HL-60/S4 treated with phorbol 12-myristate 13-acetate at 8.2 ng/mL for 4 days and 3 days (cell line): Measurements from ENCODE around the gene SNRPB2.

Experiments
- in situ Hi-C: fragments of 300-500 bp; cut with MboI; formaldehyde crosslinking; loops from 2 replicates; pipeline ENCODE4 v1.15.0; 2022; ENCODE audit warnings: low sequenced_read_pairs

SNRPB2 gene

DNA sequence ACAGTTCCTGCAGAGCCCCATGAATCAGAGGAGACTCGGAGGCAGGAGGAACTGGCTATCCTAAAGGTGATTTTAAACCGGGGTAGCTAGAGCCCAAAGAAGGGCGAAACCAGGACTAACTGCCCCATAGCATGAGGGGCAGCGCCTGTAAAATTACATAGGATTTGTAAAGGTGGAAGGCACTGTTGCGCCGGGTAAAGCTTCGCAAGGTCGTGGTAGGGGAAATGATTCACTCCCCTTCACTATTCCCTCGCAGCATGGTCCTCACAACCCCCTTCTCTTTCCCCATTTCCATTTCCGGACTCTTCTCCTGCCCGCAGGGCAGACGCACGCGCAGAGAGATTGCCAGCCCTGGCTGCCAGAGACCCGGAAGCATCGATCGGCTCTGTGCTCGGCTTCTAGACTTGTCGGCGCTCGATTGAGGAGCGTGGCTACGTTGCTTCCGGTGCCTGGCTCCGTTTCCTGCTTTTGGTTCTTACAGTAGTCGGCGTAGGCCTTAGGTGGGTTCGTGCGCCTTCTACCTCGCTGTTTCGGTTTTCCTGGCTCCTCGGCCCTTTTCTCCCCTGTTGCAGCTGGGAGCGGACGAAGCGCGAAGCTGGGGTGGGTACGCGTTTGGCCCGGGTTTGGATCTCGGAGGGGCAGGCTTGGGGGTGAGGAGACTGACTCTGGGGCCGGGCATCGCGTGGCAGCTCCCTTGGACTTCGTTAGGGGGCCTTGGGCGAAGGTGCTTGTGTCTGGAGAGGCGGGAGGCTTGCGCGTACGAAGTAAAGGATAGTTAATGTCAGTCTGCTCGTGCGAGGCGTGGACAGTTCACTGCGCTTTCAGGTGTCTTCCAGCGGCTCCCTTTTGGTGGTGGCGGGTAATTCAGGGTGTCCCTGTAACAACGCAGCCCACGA, at the start of gene SNRPB2:
Gene SNRPB2, plus strand, starts transcription at position 462 of the 896 bp plus-strand sequence. CDS start 1,677 bp downstream, outside the sequence.
- in situ Hi-C loops, result no loop called here

DNA sequence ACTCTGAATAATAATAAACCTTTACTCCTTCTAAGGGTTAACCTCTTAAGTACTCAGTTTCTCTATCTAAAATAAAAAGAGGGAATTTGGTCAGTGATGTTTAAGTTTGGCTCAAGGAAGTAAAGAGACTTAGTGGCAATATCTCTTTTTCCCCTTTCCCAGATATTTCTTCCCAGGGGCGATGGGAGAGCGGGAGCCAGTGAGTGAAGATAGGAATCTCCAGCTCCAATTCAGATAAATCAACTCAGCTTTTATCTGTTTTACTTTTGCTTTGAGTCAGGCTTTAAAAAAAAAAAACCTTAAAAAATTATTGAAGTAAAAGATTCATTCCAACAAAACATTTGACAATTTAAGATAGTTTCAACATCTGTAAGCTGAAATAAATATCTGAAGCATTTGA, 45.4 kb upstream of the SNRPB2 start:
- in situ Hi-C loops, result no loop called here

DNA sequence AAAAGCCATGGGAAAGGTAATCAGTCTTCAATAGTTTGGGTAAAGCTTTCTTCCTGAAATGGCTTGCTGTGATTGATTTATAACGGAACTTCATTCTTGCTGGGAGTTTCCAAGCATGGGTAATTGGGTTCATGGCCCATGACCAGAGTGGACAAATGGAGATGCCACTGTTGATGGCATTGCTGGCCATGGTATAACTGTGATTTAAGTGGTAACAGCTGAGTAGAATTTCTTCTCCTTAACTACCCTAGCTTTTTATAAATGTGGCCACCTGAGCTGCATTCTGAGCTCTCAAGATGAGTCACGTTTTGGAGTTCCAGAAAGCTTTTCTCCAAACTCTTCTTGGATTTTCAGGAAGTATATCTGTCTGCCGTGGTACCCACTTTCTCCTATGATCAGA, 39.9 kb upstream of the SNRPB2 start:
- in situ Hi-C loops, result no loop called here

DNA sequence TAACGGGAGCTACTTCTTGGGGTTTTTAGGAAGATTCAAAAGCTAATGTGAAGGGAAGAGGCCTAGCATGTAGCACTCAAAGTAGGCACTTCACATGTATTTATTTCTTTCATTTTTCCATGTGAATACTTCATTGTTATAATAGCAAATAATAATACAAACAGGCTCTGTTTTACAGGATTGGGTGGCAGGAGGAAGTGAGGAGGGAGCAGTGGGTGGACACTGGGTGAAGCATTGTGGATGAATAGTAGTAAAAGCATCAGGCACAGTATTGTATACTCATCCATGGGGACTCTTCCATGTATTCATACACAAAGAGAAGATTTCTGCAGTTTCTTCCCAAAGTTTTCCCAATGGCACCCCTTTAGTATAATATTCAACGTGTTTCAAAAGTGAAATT, 38.4 kb upstream of the SNRPB2 start:
- in situ Hi-C loops, result no loop called here

DNA sequence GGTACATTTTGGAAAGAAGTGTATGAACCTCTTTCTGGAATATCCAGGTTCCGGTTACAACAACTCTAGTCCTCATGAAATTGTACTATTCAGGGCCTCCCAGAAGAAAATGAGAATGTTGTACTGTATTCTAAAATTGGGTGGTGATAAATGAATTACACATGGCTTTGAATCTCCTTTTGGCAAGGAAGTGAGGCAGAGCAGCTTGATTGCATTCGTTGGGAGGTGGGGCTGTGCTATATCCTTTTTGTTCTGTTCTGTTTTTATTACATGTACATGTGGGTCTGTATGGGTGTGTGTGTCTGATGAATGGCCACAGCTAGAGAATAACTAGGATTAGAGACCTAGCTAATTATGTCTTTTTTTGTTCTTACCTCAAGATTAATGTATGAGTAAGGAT, 37.8 kb upstream of the SNRPB2 start:
- in situ Hi-C loops, result no loop called here

DNA sequence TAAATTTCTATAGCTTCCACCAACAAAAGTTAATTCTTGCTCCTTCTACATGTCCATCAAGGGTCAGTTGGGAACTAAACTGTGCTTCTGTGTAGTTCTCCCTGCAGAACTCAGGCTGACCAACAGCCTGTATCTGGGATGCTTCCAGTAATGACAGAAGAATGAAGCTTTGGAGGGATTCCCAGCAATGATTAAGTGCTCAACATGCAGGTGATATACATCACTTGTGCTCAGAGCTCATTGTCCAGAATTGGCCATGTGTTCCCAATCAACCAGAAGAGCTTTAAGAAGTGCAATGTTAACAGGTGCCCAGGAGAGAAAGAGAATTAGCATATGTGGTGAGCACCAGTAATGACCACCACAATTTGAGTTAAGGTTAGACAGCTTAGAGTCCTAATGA, 37.4 kb upstream of the SNRPB2 start:
- in situ Hi-C loops, result no loop called here

DNA sequence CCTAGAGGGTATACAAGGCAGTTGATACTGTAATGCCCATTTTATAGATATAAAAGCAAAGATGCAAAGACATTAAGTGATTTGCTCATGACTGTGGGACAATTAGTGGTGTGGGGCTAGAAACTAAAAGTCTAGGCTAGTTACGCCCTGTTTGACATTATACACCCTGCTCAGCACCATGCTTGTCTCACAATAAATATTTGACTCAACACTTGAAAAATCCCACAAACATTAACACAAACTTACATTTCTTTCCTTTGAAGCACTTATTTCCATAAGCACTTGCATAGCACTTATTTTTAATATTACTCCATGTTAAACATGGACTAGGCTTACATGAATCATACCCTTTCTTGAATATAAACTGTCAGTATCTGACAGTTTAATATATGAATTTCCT, 36.5 kb upstream of the SNRPB2 start:
- in situ Hi-C loops, result no loop called here

DNA sequence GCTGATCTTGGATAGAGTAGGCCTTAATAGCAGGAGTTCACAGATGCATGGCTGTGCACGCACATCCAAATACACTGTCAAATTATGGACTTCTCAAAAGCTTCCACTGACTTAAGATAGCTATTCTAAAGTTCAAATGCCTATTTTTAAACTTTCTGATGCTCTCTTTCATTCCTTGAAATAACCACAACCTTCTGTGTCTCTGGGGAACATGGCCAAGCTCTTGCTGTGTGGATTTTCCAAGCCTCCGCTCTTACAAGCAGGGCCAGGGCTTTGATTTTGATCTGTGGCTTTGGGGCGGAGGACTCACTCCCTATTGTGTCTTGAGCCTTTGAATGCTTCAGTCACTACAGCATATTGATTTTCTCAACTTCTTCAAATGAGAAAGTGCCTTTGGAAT, 35.7 kb upstream of the SNRPB2 start:
- in situ Hi-C loops, result no loop called here

DNA sequence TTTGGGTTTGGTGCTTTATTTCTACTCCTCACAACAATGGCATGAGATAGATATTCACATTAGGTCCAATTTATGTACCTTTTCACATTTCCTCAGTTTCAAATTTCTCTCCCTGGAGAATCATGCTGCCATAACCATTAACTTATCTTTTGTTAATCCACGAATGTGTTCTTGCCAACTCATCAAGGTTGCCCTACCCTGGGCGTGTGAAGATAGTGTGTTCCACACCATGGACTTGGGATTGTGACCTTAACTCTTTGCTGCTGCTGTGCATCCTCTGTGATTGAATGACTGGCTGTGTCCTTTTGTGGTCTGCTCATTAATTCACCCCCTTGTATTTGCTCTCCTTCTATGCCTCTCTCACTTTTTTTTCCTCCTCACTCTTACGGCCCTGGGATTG, 34.2 kb upstream of the SNRPB2 start:
- in situ Hi-C loops, result no loop called here

DNA sequence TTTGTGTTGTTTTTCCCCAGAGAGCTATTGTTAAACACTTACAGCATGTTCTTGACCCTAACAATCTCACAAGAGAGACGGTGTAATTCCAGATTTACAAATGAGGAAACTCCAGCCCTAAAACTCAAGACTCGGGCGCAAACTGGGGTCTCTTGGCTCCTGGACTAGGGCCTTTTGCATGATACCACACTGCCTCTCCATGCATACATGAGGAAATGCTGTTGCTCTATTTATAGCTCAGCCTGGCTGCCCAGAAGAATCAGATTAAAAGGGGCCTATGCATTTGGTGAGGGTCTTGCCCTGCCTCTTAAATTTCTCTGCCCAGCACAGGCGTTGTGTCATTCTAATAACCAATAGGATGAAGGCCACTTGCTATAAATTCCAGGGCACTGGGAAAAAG, 30.5 kb upstream of the SNRPB2 start:
- in situ Hi-C loops, result no loop called here

DNA sequence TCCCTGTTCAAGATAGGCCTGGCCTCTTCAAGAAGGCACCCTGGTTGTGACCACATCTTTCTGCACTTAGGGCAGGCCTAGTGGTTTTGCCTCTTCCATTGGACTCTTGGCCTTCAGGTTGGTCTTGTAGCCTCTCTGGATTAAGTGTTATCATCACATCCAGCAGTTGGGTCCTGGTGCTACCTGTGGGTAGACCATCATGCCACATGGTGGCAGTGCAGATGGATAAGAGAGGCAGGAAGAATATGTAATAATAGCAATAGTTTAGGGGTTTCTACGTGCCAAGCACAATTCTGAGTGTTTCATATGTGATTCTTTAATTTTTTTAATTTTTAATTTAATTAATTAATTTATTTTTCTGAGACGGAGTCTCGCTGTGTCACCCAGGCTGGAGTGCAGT, 28.5 kb upstream of the SNRPB2 start:
- in situ Hi-C loops, result loop anchor here (25.0 kb wide), 1 partner anchor 89 kb away; no protein-coding TSS in a partner anchor

DNA sequence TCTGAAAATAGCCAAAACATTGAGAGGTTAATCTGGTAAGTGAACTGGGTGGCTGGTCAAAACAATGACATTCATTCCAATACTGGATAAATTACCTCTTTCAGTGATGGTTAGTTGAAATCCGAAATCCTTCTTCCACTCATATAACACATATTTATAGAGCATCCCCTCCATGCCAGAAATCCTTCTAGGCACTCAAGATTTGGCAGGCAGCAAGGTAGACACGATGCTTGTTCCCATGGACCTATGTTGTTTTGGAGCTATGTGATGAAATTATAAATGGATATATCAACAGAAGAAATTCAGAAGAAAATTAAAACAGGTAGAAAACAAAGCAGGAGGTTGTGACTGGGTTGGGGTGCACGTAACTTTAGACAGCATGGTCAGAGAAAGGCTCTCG, 26.3 kb upstream of the SNRPB2 start:
- in situ Hi-C loops, result loop anchor here (25.0 kb wide), 1 partner anchor 91 kb away; no protein-coding TSS in a partner anchor

DNA sequence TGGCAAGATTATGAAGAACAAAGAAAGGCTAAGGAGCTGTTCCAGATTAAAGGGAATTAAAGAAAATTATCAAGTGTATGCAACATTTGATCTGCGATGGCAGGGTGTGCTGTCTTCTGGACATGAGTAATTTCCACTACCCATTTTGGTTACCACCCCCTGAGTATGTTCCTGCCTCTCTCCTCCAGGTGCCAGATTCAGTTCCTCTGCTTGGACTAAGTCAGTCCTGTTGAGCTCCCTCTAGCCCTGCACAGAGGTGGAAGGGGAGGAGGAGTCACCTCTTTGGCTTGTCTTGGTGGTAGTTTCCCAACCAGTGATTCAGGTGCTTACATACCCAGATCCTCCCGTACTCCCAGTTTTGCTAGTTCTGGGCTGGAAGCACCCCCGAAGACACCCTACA, 22.2 kb upstream of the SNRPB2 start:
- in situ Hi-C loops, result loop anchor here (25.0 kb wide), 1 partner anchor 95 kb away; no protein-coding TSS in a partner anchor

DNA sequence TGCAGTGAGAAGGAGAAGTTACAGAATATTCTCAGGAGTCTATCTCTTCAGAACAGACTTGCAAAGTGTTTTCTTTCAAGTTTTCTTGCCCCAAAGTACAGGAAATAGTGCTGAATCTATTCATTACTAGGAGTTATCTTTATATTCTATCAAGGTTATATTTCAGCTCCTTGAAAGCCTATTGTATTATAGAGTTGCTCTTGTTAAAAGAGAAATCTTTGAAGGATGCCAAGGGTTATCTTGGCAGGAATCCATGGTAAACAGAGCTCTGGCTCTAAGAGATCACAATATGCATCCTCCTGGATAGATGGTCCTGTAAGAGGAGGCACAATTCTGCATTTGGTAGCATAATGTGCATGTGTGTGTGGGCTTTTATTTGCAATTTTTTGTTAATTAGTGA, 21.2 kb upstream of the SNRPB2 start:
- in situ Hi-C loops, result loop anchor here (25.0 kb wide), 1 partner anchor 96 kb away; no protein-coding TSS in a partner anchor

DNA sequence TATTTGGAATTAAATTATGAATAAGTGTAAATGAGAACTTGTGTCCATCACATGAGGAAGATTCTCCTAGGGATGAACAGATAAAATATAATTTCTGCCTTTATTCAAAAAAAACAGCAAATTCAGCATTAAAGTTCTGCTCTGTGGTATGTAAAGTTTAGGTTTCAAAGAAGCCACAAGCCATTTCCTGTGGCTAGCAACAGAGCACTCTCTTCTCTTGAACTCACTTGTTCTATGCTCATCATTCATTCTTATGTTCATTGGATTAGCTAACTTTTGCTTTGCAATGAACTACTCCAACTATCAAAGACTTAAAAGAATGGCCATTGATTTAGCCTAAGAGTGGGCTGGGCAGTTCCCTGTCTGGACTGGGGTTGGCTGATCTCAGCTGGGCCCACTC, 20.8 kb upstream of the SNRPB2 start:
- in situ Hi-C loops, result loop anchor here (25.0 kb wide), 1 partner anchor 97 kb away; no protein-coding TSS in a partner anchor

DNA sequence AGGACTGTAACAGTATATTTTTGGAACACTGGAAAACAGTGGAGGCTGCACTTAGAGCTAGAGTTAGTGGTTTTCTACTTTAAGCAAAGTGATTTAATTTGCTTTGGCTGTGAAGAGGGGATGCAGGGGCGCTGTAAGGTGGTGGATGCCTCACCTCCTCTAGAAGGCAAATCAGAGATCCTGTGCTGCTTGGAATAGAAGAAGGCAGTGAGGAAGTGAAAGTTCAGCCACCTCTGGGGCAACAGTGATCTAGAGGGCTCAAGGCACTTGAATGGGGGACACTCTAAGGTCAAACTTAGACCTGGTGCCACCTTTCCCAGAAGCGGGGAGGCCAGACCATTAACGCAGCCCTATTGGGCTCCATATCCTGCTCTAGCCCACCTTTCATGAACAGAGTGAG, 19.0 kb upstream of the SNRPB2 start:
- in situ Hi-C loops, result loop anchor here (25.0 kb wide), 1 partner anchor 98 kb away; no protein-coding TSS in a partner anchor

DNA sequence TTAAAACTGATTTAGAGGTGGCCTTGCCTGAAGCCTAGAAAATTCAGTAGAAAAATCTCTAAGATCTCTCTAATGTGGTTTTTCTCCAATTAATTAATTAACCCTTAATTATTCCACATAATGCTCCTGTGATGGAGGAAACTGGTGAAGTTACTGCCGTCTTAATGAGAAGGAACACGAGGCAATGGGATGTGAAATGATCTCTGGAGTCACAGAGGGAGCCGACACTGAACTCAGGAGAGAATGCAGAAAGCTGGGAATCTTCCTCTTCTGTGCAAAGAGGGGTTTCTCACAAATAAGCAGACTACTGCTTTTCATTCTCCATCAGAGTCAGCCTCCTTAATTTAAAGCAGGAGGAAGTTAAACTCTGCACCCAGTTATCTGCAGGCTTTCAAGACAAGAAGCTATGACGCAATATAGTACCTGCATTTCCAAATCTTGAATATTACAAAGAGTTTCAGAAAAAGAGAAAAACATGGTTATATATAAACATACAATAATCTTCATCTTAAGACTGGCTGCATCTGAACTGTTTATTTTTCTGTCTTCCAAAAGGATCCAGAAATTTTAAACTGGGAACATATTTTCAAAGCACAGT, 18.1 kb upstream of the SNRPB2 start:
- in situ Hi-C loops, result loop anchor here (25.0 kb wide), 1 partner anchor 99 kb away; no protein-coding TSS in a partner anchor

DNA sequence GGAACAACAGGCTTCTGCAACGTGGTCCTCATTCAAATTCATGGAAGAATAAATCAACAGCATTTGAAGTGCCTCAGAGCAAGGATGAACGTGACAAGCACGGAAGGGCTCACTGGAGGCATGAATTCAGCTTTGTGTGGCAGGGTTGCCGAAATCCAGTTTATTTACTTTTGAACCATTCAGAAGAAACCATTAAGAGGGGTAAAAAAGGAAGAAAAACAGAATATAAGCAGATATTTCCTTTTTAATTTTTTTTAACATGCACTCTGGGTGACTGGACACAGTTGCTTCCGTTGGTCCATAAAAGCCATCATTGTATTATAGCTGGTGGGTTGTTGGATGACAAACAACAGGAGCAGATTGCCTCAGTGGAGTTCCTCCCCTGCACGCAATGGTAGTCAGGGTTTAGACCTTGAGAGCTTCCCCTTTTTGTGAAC, 17.3 kb upstream of the SNRPB2 start:
- in situ Hi-C loops, result loop anchor here (25.0 kb wide), 1 partner anchor 100 kb away; no protein-coding TSS in a partner anchor

DNA sequence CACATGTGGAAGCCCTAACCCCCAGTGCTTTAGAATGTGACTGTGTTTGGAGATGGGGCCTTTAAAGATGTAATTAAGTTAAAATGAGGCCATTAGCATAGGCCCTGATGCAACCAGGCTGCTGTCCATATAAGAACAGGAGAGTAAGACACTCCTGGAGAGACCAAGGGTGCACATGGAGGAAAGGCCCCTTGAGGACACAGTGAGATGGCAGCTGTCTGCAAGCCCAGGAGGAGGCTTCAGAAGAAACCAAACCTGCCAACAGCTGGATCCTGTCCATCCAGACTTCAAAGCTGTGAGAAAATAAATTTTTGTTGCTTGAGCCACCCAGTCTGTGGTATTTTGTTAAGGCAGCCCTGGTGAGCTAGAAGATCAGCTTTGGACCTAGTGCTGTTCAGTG, 16.8 kb upstream of the SNRPB2 start:
- in situ Hi-C loops, result loop anchor here (25.0 kb wide), 1 partner anchor 101 kb away; no protein-coding TSS in a partner anchor

DNA sequence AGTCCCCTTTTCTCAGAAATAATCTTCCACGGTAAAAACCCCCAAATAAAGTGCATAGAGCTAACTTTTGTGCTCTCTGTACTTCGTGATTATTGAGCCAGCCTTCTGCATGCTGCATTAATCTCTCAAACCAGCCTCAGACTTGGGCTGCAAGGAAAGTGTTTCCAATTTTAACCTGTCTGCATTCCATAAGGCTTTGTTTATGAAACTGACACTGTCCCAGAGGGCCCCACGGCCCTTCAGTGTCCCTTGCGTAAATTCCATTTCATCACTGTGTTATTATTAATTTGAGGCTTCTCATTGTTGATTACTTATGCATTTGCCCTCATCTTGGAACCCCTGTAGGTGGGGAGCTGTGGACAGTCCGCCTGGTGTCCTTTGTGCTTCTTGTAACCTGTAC, 15.6 kb upstream of the SNRPB2 start:
- in situ Hi-C loops, result loop anchor here (25.0 kb wide), 1 partner anchor 102 kb away; no protein-coding TSS in a partner anchor

DNA sequence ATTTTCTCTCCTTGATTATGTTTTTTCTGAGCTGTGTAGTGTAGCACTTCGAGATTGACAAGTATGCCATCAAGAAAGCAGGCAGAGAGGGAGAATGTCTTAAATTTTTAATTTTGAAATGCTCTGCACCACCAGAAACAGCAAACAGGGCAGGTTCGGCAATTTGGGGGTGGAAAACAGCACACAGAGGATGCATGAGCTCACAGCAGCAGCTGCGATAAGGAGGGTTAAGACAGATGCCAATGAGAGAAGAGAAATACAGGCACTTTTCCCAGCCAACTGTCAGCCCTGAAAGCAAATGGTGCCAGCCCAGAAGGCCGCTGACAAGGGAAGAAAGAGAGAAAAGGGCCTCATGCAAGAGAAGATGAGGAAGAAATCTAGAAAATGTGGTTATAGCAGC, 15.1 kb upstream of the SNRPB2 start:
- in situ Hi-C loops, result loop anchor here (25.0 kb wide), 1 partner anchor 102 kb away; no protein-coding TSS in a partner anchor
